HG02938 (cell line): ENCODE results near the gene METTL25B.
A peak's percentile ranks its signal among the peaks of the same experiment; 100 is the strongest.

Experiments used
- ATAC-seq: cut with Tn5 transposase; IDR thresholded peaks from one replicate; pipeline ENCODE4 v1.9.1; 2021; ENCODE audit warnings: mild to moderate bottlenecking, moderate library complexity; ENCODE audit not compliant: unreplicated experiment

METTL25B gene

GRCh38 chr1:156727926-156728598 is at the start of gene METTL25B:
TSS of gene METTL25B (plus strand) at chr1:156728469. CDS start at chr1:156729105, 636 bp downstream.
- ATAC-seq = peak; percentile 48

- no peak for ATAC-seq
Measured at GRCh38 chr1:156680056-156680455, 48.2 kb upstream of the METTL25B start.

GRCh38 chr1:156681196-156681960 is 46.9 kb upstream of the METTL25B start:
- ATAC-seq = no peak

- ATAC-seq = no peak
Measured at GRCh38 chr1:156682166-156682890, 45.9 kb upstream of the METTL25B start.

- no peak for ATAC-seq
Measured at GRCh38 chr1:156684227-156684782, 44.0 kb upstream of the METTL25B start.

GRCh38 chr1:156689035-156689952 is 39.0 kb upstream of the METTL25B start:
- no peak for ATAC-seq

- no peak for ATAC-seq
Measured at GRCh38 chr1:156689953-156690674, 38.2 kb upstream of the METTL25B start.

- ATAC-seq = no peak
Measured at GRCh38 chr1:156690675-156691036, 37.6 kb upstream of the METTL25B start.

GRCh38 chr1:156691191-156691590 is 37.1 kb upstream of the METTL25B start:
- no peak for ATAC-seq

- ATAC-seq = no peak
Measured at GRCh38 chr1:156691665-156692440, 36.4 kb upstream of the METTL25B start.

GRCh38 chr1:156692441-156692924 is 35.8 kb upstream of the METTL25B start:
- no peak for ATAC-seq

- ATAC-seq = no peak
Measured at GRCh38 chr1:156692925-156693847, 35.1 kb upstream of the METTL25B start.

- ATAC-seq = no peak
Measured at GRCh38 chr1:156693848-156694689, 34.2 kb upstream of the METTL25B start.

- ATAC-seq = no peak
Measured at GRCh38 chr1:156694690-156694962, 33.6 kb upstream of the METTL25B start.

- ATAC-seq = no peak
Measured at GRCh38 chr1:156696755-156697154, 31.5 kb upstream of the METTL25B start.

GRCh38 chr1:156697481-156697880 is 30.8 kb upstream of the METTL25B start:
- no peak for ATAC-seq

GRCh38 chr1:156698995-156699394 is 29.3 kb upstream of the METTL25B start:
- no peak for ATAC-seq
